OCI-M1 (cell line): ENCODE measurements around the gene DLL4.

ENCODE experiments used
- DNase-seq: peaks from one replicate; lab custom pipeline; 2025; lab: John Stamatoyannopoulos, UW

DLL4 gene

DNA sequence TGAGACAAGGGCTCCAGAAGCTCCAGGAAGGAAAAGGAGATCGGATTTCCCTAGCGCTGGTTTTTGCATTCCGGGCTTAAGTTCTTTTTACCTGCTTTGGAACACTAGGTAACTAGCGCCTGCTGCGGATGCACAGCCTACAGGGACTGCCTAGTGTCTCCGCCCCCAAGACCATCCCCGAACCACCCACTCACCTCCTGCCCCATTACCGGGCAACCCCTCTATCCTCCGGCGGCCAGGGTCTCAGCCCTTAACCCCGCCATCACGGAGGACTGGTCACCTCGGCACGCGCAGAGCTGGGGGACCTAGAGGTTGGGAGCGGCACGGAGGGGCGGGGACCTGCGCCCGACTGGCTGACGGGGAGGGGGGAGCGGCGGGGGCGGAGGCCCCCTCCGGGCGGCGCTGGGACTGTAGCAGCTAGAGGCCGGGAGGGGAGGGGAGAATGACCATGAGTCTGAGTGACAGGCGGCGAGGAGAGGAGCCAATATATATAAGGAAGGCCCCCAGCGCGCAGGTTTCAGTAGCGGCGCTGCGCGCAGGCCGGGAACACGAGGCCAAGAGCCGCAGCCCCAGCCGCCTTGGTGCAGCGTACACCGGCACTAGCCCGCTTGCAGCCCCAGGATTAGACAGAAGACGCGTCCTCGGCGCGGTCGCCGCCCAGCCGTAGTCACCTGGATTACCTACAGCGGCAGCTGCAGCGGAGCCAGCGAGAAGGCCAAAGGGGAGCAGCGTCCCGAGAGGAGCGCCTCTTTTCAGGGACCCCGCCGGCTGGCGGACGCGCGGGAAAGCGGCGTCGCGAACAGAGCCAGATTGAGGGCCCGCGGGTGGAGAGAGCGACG, at the start of gene DLL4:
Gene DLL4, plus strand, starts transcription at position 520 of the 839 bp plus-strand sequence. CDS start 329 bp downstream, outside the sequence.
- peak; percentile 73 for DNase-seq

DNA sequence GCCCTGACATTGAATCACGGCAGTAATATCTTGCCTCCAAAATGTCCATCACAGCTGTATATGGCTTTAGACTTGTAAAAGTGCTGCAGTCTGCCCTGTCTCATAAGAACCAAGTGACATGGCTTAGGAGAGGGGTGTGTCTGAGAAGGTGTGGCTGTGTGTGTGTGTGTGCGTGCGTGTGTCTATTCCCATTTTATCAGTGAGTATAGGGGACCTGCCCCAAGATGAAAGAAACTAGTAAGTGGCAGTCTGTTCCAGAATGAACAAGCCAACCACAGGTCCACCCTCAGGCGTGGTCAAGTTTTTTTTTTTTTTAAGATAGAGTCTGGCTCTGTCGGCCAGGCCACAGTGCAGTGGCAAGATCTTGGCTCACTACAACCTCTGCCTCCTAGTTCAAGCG, 49.5 kb upstream of the DLL4 start:
- peak; percentile 77 for DNase-seq

GRCh38 chr15:40881351-40881750, 47.8 kb upstream of the DLL4 start:
- DNase-seq: no peak

DNA sequence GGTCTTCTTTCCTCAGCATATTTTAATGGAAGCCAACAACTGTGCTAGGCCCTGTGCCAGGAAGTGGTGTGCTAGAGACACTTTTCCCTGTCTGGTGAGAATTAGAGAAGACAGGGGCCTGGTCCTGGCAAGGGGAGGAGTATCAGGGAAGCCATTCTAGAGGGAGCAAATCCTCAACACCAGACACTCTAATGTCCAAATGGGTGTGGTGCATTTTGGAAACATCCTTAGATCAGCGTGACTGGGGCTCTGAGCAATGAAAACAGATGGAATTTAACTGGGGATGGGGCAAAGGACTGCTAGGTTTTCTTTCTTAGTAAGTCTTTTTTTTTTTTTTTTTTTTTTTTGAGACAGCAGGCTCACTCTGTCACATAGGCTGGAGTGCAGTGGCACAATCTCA, 42.6 kb upstream of the DLL4 start:
- DNase-seq: no peak

DNA sequence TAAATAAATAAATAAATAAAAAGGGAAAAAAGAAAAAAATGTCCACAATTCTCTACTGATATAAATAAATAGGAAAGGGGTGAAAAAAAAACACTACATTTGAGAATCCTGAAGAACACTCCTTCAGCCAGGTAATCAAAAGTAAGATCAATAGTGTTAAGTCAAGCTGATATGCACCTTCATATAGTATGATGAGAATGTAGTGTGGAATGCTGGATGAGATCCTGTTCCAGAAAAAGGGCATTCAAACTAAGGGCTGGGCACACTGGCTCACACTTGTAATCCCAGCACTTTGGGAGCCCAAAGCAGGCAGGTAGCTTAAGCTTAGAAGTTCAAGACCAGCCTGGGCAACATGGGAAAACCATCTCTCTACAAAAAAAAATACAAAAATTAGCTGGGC, 40.0 kb upstream of the DLL4 start:
- DNase-seq: no peak

DNA sequence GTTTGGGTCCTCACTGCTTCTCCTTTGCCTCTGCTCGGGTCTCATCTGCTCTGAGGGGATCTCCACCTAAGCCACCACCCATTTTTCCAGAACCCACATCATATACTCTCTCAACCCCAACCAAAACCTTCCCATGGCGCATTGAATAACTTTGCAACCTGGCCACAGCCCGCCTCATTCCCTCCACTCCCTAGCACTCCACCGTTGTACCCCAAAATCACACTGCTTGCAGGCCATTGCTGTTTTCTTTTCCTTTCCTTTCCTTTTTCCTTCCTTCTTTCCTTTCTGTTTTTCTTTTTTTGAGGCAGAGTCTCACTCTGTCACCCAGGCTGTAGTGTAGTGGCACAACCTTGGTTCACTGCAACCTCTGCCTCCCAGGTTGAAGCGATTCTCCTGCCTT, 38.0 kb upstream of the DLL4 start:
- DNase-seq: no peak

DNA sequence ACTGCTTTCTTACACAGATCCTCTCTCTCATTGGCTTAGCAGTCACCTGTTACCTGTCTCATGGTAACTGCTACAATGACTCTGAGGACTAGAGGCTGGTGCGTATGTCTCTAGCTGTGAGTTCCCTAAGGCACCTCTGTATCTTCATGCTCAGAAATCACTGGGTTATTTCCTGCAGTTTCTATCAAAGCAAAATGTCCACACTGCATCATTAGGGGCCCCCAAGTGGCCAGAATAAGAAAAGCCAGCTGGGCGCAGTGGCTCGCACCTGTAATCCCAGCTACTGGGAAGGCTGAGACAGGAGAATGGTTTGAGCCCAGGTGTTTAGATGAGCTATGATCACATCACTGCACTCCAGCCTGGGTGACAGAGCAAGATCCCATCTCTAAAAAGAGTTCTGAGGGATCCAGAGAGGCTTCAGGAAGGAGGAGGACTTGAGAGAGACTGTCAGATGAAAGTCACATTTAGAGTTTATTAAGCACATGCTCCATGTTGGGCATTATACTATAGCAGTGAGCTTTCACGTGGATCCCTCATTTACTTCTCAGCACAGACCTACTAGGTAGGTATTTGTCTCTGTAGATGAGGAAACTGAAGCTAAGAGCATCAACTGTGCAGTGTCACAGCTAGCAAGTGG, 37.2 kb upstream of the DLL4 start:
- DNase-seq: peak; percentile 80

- DNase-seq: no peak
Observed at GRCh38 chr15:40892447-40893012, 36.6 kb upstream of the DLL4 start.

- no peak for DNase-seq
Observed at GRCh38 chr15:40893019-40893670, 36.0 kb upstream of the DLL4 start.

DNA sequence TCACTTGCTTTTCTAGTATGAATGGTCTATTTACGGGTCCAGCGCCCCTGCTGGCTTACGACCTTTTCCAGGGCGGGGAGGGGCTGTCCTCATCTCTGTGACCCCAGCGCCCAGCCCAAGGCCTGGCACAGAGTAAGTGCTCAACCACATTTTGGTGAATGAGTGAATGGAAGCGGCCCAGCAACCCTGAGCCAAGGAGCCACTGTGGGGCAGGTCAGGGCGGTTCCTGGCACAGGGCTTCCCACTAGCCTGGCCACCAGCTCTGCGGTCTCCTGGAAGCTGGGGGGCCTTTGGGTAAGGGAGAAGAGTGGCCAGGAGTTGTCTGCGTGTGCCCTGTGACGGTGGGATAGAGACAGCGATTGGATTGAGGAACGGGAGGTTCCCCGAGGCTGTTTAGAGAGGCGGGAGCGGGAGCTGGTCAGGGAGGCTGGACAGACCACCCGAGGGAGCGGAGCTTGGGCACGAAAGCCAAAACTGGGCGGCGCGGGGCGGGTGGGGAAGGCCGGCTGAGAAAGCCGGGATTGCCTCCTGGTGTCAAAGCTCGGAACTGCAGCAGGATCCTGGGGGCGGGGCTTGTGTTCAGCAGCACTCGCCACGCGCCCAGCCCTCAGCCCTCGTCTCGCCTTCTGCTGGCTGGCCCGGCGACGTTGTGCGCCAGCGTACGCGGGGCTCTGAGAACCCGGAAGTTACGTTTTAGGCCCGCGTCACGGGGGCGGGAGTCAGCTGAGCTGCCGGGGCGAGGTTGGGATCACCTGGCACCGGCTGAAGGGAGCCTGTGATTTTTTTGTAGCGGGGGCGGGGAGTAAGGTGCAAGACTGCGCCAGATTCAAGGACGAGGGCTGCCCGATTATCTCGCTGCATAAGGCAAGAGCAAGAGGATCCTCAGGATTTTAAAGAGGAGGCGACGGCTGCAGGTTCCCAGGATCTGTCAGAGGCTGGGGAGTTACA, 35.1 kb upstream of the DLL4 start, which contains the start of gene VPS18:
Gene VPS18, plus strand, starts transcription at position 718 of the 948 bp plus-strand sequence. CDS start 319 bp downstream, outside the sequence.
- peak; percentile 98 for DNase-seq

- peak; percentile 85 for DNase-seq
Observed at GRCh38 chr15:40894681-40895448, 34.3 kb upstream of the DLL4 start.

DNA sequence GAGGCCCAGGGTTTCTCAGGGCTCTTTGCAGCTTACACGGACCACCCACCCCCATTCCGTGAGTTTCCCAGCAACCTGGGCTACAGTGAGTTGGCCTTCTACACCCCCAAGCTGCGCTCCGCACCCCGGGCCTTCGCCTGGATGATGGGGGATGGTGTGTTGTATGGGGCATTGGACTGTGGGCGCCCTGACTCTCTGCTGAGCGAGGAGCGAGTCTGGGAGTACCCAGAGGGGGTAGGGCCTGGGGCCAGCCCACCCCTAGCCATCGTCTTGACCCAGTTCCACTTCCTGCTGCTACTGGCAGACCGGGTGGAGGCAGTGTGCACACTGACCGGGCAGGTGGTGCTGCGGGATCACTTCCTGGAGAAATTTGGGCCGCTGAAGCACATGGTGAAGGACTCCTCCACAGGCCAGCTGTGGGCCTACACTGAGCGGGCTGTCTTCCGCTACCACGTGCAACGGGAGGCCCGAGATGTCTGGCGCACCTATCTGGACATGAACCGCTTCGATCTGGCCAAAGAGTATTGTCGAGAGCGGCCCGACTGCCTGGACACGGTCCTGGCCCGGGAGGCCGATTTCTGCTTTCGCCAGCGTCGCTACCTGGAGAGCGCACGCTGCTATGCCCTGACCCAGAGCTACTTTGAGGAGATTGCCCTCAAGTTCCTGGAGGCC, 29.5 kb upstream of the DLL4 start:
- no peak for DNase-seq

GRCh38 chr15:40900256-40901052, 28.7 kb upstream of the DLL4 start:
- DNase-seq: no peak

DNA sequence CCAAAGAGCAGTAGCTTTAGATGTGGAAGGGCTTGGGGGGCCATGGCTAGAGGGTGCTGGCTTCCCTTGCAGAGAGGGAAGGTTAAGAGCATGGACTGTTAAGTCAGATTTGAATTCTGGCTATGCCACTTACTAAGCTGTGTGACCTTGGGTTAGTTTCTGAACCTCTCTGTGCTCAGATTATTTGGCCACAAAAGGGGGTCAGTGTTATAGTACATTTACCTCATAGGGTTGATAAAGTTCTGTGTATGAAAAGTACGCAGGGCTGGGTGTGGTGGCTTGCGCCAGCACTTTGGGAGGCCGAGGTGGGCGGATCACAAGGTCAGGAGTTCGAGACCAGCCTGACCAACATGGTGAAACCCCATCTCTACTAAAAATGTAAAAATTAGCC, 28.1 kb upstream of the DLL4 start:
- DNase-seq: no peak

DNA sequence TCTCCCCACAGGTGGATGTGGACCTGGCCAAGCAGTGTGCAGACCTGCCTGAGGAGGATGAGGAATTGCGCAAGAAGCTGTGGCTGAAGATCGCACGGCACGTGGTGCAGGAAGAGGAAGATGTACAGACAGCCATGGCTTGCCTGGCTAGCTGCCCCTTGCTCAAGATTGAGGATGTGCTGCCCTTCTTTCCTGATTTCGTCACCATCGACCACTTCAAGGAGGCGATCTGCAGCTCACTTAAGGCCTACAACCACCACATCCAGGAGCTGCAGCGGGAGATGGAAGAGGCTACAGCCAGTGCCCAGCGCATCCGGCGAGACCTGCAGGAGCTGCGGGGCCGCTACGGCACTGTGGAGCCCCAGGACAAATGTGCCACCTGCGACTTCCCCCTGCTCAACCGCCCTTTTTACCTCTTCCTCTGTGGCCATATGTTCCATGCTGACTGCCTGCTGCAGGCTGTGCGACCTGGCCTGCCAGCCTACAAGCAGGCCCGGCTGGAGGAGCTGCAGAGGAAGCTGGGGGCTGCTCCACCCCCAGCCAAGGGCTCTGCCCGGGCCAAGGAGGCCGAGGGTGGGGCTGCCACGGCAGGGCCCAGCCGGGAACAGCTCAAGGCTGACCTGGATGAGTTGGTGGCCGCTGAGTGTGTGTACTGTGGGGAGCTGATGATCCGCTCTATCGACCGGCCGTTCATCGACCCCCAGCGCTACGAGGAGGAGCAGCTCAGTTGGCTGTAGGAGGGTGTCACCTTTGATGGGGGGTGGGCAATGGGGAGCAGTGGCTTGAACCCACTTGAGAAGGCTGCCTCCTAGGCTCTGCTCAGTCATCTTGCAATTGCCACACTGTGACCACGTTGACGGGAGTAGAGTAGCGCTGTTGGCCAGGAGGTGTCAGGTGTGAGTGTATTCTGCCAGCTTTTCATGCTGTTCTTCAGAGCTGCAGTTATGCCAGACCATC, 26.3 kb upstream of the DLL4 start:
- peak; percentile 49 for DNase-seq

DNA sequence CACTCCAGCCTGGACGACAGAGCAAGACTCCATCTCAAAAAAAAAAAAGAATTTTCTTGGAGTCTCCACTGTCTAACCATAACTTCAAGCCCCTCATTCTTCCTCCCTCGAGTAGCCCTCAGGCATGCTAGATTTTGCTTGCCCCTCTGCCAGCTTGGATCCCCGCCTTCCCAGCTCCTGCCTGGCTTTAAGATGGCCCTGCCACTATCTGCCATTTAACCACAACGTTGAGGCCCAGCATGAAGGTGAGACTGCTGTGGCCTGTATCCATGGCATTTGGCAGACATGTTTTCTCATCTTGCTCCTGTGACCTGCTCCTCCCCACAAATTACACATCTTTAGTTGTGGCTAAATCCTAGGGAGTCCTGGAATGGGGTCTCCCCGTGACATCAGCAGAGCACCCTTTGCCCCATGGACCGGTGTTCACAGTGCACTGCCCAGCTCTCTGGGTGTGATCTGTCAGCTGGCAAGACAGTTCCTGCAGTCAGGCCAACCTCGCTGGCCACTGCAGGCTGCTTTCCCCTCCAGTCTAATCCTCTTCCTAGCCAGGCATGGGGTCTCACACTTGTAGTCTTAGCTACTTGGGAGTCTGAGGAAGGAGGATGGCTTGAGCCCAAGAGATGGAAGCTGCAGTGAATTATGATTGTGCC, 24.5 kb upstream of the DLL4 start:
- no peak for DNase-seq
